ENCODE results near the gene SYNE1.
A peak's percentile ranks its signal among the peaks of the same experiment; 100 is the strongest.

GRCh38 chr6:152078804-152079203 lies 558.4 kb downstream of the SYNE1 start:
- TF ChIP-seq USF2 (IDR thresholded peaks at IDR 0.05; ENCODE audit: low read length): no peak
- TF ChIP-seq CTCF (IDR thresholded peaks at IDR 0.05; ENCODE audit: control extremely low read depth in 1 of 3, insufficient read depth in 1 of 3, low read depth in 1 of 3, low read length in 3 of 3): peak; percentile 32 to 64 (median 48)
- no peak for TF ChIP-seq TAF1 (IDR thresholded peaks at IDR 0.05; ENCODE audit: low read depth, low read length)
- no peak for TF ChIP-seq SIRT6 (IDR thresholded peaks at IDR 0.05; ENCODE audit: low read length)
- TF ChIP-seq EP300 (IDR thresholded peaks at IDR 0.05; ENCODE audit: borderline replicate concordance in 1 of 2, low read depth in 2 of 2, low read length in 2 of 2): no peak
- no peak for TF ChIP-seq SRF (IDR thresholded peaks at IDR 0.05; ENCODE audit: low read depth, low read length)
- no peak for TF ChIP-seq POLR2A (IDR thresholded peaks at IDR 0.05; ENCODE audit: control extremely low read depth in 1 of 2, low read depth in 2 of 2, low read length in 2 of 2)
- no peak for TF ChIP-seq EZH2 (IDR thresholded peaks at IDR 0.05; ENCODE audit: low read depth, low read length, severe bottlenecking)
- TF ChIP-seq RFX5 (IDR thresholded peaks at IDR 0.05; ENCODE audit: borderline replicate concordance, low read depth, low read length): no peak
- TF ChIP-seq CEBPB (IDR thresholded peaks at IDR 0.05; ENCODE audit: low read depth, low read length): no peak

Data from H1 (cell line).